NCI-H446 treated with DMSO at 0.1 percent for 48 hours (cell line): ENCODE measurements around the gene RNH1.

ENCODE experiments used
- DNase-seq: peaks from one replicate; lab custom pipeline; 2025; lab: John Stamatoyannopoulos, UW

The RNH1 gene

DNA sequence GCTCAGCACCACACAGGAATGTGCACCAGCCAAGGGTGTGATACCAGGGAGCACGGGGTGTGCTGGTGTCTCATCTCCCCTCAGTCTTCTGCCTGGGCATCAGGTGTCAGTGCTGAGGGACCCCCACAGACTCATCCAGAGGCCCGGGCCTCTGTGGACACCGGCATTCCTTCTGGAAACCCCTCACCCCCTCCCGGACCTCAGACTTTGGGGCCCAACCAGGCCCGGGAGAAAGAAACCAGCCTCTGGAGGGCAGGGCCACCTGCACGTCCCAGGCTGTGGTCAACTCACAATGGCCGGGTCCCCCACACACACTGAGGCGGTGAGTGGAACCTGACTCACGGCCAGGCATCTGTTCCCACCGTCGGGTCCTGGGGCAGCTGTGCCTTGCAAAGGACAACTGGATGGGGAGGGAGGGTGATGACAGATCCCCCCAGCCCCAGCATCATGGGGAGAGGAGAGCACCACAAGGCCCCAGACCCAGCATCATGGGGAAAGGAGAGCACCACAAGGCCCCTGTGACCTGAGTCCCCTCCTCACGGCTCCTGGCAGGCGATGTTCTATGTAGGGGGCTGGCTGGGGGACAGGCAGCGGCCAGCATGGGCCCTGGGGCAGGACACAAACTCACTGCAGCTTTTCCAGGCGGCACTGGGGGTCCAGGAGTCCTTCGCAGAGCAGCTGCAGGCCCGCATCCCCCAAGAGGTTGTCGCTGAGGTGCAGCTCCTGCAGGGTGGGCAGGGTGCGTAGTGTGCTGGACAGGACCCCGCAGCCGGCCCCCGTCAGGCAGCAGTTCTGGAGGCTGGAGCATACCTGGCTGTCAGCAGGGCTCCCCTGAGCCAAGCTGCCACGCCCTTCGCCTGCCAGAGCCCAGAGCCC lies 7.6 kb downstream of the RNH1 start:
- no peak for DNase-seq

DNA sequence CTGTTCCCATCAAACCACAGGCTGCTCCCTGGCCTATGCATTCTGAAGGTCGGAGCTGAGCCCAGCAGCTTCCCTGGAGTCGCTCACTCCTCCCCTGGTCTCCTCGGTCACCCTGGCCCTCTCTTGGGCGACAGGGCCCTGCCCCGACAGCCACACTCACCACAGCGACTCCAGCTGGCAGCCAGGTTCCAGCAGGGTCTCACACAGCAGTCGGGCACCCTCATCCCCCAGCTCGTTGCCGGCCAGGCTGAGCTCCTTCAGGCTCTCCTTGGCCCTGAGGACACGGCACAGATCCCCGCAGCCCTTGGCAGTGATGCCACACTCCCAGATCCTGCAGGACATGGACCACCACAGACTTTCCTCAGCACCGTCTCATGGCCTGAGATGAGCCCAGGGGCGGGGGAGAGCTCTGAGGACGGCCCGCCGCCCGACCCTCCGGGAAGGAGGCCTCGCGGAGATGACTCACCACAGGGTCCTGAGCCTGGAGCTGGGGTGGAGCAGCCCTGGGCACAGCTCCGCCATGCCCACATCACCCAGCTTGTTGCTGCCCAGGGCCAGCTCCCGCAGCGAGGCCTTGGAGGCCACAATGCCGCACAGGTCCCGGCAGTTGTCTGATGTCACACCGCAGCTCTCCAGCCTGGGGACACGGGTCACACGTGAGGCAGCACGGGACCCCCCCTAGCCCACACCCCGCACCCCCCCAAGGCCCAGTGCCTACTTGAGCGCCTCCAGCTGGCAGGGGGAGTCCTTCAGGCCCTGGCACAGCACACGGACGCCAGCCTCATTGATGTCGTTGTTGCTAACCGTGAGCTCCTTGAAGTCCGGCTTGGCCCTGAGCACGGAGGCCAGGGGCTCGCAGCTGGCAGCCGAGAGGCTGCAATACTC lies 8.5 kb downstream of the RNH1 start:
- DNase-seq = no peak

DNA sequence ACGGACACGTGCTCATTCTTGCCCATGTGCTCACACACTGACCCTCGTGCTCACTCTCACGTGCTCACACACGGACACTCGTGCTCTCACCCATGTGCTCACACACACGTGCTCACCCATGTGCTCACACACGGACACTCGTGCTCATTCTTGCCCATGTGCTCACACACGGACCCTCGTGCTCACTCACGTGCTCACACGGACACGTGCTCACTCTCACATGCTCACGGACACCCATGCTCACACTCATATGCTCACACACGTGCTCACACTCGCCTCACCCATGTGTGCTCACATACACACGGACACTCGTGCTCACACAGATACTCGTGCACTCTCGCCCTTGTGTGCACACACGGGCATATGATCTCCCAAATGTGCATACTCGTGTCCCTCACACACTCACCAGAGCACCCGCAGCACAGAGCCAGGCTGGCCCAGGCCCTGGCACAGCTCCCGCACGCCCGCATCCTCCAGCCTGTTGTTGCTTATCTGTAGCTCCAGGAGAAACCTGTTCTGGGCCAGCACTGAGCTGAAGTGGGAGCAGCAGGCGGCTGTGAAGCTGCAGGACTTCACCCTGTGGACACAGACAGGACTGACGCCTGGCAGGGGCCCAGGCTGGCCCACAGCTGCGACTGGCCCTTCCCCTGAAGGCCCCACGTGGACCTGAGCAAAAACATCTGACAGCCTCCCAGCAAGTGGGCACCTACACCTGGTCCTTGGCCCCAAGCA lies 9.3 kb downstream of the RNH1 start:
- DNase-seq = no peak

DNA sequence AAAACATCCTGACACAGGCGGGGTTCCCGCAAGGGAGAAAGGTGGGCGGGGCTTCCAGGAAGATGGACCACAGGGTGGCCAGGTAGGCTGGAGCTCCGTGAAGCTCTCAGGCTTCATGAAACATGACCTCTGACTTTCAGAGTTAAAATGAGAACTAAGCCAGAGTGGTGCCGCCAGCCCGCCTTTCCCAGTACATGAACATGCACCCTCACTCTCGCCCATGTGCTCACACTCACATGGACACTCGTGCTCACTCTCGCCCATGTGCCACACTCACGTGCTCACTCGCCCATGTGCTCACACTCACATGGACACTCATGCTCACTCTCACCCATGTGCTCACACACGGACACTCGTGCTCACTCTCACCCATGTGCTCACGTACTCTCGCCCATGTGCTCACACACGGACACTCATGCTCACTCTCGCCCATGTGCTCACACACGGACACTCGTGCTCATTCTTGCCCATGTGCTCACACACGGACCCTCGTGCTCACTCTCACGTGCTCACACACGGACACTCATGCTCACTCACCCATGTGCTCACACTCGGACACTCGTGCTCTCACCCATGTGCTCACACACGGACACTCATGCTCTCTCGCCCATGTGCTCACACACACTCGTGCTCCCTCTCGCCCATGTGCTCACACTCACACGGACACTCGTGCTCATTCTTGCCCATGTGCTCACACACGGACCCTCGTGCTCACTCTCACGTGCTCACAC lies 10.0 kb downstream of the RNH1 start:
- DNase-seq = no peak

DNA sequence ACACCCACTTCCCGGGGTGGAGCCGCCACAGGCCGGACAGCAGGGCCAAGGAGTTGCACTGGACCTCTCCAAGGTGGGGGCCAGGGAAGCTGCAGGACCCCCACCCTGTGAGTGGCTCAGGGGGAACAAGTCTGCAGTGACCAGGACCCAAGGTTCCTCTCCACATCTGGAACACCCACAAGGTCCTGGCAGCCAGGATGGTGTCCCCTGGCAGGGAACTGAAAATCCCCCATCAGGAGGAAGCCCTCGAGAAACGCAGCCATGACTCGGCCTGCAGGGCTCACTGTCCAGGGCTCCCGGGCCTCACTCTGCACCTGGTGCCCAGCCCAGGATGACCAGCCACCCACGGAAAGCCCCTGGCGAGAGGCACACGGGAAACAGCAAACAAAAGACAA lies 11.5 kb downstream of the RNH1 start:
- DNase-seq = no peak

DNA sequence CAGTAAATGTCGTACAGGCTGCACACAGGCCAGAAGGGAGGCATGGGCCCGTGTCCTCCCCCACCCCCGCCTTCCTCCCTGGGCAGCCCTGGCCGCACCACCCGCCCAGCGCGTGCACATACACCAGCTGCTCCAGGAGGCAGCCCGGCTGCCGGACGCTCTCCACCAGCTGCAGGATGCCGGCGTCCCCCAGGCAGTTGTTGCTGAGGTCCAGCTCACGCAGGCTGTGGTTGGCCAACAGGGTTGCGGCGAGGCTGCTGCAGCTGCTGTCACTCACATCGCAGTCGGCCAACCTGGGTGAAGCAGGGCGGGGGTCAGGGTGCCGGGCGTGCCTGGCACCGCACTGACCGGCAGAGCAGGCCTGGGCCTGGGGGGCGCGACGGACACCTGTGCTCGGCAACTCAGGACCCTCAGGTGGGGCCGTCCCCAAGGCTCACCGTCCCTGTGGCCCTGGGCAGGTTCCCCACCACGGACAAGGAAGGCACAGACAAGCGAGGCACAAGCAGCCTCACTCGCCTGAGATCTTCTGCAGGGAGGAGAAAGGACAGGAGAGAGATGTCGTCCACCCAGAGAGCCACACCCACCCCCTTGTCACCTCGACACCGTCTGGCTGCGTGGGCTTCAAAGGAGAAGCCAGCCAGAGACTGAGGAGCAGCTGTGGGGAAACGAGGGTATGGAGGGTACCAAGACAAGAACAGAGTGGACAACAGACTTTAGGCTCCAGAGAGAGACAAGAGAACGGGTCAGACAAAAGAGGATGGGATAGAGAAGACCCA lies 12.1 kb downstream of the RNH1 start:
- no peak for DNase-seq

DNA sequence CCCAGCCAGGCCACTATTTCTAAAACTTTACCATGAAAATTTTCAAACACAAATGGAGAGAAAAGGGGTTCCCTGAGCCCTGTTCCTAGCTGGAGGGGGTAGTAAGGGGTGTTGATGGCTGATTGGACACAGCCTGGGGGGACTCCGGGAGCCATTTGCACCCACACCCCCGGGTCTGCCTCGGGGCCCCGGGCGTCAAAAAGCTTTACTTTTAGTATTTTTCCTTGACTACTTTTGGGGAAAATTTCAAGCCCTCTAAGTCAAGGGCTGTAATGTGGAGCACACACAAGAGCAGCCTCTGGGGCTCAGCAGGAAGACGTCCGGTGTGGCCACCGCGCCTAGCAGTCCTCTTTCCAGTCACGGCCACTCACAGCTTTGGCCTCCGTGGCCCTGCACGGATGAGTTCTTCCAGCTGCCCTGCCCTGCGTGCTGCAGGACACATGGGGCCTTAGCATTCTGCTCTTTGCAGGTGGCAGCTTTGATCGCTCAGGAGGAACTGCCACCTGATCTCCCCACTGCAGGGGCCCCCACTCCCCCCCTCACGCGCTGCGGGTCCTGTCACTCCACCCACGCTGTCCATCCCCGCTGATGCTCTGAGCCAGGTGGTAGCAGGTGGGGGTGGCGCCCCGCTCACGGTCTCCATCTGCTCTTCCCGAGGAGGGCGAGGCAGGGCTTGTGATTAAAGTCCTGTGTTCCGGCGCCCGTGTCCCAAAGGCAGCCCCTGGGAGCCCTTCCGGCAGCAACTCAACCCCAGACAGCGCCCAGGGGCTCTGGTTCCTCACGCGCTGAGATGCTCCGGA lies 14.4 kb downstream of the RNH1 start:
- DNase-seq = no peak

DNA sequence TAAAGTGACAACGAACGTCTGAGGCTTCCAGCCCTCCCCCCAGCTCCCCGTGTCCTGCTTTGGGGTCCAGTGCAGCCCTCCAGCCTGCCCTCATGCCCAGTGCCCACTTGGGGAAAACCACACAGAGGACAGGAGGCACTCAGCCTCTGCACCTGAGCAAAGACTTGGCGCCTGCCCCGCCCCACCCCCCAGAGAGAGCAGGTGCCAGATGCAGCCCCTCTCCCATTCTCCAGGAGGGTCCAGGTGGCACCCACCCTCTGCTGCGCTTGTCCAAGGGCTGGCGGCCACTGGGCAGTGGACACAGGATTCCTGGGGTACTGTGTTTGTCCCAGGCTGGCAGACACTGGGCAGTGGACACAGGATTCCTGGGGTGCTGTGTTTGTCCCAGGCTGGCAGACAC lies 15.7 kb downstream of the RNH1 start:
- no peak for DNase-seq

DNA sequence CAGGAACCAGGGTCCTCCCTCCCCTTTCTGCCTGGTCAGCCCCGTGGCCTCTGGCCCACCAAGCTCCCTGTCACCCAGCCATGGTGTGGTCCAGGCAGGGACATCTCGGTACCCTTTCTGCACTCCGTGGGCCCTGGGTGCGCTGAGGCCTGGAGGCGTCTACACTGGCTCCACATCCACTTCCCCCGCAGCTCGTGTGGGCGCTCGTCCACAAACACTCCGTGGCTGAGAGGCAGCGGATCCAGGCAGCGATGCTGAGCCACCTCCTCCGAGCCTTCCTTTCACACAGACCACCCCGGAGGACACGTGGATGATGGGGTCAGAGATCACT lies 16.1 kb downstream of the RNH1 start:
- DNase-seq = no peak

DNA sequence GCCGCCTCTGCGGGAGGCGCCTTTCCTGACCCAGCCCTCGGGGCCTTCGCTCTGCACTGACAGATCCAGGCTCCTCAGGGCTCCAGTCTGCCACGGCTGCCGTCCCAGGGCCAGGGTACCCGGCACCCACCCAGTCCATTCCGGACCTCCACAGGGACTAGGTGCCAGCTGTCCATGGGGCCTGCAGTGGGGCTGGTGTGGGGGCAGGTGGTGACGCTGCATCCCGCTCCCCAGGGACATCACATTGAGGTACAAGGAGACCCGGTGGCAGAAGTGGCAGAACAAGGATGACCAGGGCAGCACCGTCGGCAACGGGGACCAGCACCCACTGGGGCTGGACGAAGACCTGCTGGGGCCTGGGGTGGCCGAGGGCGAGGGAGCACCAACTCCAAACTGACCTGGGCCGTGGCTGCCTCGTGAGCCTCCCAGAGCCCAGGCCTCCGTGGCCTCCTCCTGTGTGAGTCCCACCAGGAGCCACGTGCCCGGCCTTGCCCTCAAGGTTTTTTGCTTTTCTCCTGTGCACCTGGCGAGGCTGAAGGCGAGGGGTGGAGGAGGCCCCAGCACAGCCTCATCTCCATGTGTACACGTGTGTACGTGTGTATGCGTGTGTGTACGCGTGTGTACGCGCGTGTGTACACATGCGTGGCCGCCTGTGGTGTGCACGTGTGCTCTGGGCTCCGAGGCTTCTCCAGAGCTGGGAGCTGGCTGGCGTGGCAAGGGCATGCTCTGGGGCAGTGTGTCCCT lies 16.7 kb downstream of the RNH1 start:
- DNase-seq = no peak

DNA sequence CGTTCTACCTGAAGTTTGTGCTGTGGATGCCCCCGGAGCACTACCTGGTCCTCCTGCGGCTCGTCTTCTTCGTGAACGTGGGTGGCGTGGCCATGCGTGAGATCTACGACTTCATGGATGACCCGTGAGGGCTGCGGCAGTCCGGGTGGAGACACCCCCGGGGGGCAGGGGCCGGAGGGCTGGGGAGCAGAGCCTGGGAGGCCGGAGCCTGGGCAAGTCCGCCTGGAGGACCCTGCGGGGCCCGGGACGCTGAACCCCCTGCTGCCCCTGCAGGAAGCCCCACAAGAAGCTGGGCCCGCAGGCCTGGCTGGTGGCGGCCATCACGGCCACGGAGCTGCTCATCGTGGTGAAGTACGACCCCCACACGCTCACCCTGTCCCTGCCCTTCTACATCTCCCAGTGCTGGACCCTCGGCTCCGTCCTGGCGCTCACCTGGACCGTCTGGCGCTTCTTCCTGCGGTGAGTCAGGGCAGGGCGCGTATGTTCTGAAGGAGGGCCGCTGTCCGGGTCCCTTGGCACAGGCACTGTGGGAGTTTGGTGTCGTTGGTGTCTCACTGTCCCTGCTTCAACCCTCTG lies 17.3 kb downstream of the RNH1 start:
- no peak for DNase-seq

DNA sequence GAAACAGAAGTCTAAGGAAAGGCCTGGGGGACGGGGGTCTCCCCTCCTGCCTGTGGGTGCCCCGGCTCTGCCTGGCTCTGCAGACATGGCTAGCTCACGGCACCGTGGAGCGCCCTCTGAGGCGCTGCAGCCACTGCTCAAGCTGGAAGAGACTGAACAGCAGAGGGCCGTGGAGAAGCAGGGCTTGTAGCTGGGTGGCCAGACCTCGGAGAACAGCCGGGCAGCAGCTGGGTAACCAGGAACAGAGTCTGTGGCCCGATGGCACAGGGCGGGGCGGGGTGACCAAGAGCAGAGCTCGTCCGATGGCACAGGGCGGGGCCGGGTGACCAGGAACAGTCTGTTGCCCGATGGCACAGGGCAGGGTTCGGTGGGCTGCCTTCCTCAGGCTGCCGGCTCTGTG lies 18.1 kb downstream of the RNH1 start:
- DNase-seq = no peak

DNA sequence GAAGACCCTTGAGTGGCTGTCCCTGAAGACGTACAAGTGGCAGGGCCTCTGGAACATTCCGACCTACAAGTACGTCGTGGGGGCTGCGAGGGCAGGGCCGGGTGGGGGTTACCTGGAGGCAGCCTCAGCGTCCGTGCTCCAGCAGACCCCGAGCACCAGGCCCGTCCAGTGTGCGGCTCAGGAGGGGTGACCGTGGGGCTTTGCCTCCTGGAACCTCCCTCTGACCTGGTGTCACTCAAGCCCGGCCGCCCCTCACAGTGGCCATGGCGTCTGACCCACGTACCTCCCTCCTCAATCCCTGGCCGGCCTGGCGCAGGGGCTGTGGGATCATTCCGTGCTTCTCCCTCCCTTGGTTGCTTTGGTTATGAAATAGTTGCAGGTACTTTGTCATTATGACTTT lies 18.5 kb downstream of the RNH1 start:
- DNase-seq = no peak

DNA sequence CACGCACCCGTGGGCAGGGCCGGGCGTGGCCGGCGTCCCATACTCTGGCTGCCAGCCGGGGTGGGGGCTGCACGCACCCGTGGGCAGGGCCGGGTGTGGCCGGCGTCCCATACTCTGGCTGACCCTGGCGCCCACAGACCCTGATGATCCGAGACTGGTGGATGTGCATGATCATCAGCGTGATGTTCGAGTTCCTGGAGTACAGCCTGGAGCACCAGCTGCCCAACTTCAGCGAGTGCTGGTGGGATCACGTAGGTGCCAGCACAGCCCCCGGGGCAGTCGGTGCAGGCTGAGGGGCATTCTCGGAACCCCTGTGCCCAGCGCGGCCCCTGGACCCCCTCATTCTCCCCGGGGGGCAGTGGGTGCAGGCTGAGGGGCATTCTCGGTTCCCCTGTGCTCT lies 19.0 kb downstream of the RNH1 start:
- no peak for DNase-seq

DNA sequence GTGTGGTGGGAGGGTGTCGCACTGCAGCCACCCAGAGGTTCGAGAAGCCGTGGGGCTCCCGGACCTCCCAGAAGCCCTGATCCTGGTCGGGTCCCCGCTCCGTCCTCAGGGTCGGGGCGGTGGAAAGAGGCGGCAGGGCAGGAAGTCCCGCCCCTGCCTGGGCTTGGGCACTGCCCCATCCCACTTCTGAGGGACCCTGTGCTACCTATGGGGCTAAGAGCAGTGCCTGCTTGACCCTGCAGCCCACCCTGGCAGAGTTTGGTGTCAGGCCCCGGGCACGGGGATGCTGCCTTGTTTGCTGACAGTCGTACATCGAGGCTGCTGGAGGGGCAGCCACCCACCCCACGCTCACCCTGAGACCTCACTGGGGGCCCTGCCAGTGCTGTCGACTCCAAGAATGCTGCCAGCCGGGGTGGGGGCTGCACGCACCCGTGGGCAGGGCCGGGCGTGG lies 19.4 kb downstream of the RNH1 start:
- no peak for DNase-seq

DNA sequence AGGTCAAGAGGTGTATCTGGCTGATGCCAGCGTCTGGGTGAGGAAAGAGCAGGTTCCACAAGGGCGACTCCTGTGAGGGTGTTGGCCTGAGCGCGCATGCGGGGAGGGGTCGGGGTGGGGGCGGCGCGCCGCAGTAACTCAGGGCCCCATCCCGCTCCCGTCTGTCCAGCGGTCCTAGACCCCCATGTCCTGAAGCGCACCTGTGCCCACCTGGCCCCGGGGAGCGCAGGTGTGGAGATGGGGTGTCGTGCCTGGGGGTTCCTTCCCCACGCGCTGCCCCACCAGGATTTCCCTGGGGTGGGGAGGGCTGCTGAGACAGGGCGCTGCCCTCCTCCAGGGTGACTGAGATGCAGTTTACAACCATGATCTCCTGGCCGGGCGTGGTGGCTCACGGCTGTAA lies 20.9 kb downstream of the RNH1 start:
- DNase-seq = no peak

DNA sequence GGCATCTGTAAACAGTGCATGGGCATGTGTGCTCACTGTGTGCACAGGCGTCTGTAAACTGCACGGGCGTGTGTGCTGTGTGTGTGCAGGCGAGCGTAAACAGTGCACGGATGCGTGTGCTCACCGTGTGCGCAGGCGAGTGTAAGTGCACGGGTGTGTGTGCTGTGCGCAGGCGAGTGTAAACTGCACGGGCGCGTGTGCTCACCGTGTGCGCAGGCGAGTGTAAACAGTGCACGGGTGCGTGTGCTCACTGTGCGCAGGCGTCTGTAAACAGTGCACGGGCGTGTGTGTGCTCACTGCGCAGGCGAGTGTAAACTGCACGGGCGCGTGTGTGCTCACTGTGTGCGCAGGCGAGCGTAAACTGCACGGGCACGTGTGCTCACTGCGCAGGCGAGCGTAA lies 22.4 kb downstream of the RNH1 start:
- no peak for DNase-seq

DNA sequence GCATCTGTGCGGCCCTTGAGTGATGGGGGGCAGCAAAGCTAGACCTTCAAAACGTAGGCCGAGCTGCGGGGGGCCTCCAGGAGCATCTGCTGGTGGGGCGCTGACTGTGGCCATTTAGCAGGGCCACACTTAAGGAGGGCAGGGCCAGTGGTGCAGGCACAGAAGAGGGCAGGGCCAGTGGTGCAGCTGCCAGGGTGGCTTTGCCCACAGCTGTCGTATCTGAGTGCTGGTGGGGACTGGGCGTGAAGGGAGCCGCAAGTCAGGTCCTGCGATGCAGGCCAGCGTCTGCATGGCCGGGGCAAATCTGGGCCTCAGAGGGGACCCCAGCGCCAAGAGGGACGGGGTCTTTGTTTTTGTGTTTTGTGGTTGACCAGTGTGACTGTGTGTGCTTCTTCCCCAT lies 27.7 kb downstream of the RNH1 start:
- DNase-seq = no peak

DNA sequence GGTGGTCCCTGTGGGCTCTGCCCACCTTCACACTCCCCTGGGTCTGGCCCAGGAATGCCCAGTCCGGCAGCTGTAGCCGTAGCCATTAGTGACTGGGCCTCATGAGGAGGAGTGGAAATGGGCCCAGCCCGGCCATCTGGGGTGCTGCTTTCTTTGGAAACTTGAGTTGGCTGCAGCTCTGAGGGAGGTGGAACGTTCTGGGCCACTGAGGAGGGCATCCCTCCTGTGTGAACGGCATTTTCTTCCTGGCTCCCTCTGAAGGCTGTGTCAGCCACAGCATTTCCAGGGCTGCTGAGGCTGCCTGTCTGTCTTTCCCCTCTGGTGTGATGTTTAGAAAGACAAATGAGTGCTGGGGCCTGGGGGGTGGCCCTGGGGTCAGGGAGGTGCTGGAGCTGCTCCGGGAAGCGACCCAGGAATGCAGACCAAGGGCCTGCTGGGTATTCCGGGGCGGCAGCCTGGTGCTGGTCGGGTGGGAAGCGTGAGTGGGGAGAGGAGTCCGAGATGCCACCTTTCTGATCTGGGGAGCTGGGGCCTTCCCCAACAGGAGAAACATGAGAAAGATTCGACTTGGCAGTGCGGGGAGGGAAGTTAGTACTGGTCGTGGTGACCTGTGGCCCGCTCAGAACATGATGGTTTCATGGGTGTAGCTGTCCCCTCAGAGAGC lies 29.9 kb downstream of the RNH1 start:
- no peak for DNase-seq
